HEK293 (cell line): Measurements from ENCODE around the gene ARHGDIG.
"Not testable (repeated sequence)": the region's sequence is repeated elsewhere in the genome, so short reads cannot be mapped to it uniquely, and the experiment has no call there.

ENCODE experiments used
- ATF2 ChIP-seq: fragments of 450-650 bp; formaldehyde crosslinking; IDR thresholded peaks from 2 replicates; pipeline ENCODE4 v1.5.1; 2016; ENCODE audit warnings: missing biosample characterization, missing genetic modification characterization, low read depth
- CTCF ChIP-seq: fragments of 450-650 bp; formaldehyde crosslinking; IDR thresholded peaks from 2 replicates; pipeline ENCODE4 v1.5.1; 2016; ENCODE audit warnings: missing biosample characterization, missing genetic modification characterization
- HOXA7 ChIP-seq: sonication (generic); formaldehyde crosslinking; IDR thresholded peaks from 2 replicates; pipeline ENCODE4 v1.8.1; 2022; ENCODE audit warnings: missing genetic modification reagents, borderline replicate concordance
- MEIS1 ChIP-seq: sonication (generic); formaldehyde crosslinking; IDR thresholded peaks from 2 replicates; pipeline ENCODE4 v1.8.1; 2022; ENCODE audit warnings: missing genetic modification reagents, mild to moderate bottlenecking, borderline replicate concordance
- REST ChIP-seq: fragments of 450-650 bp; formaldehyde crosslinking; IDR thresholded peaks from 2 replicates; pipeline ENCODE4 v1.5.1; 2016; ENCODE audit warnings: missing biosample characterization, missing genetic modification characterization
- ZNF10 ChIP-seq: fragments of 450-650 bp; formaldehyde crosslinking; IDR thresholded peaks from 2 replicates; pipeline ENCODE4 v1.5.1; 2017; ENCODE audit warnings: missing biosample characterization, missing genetic modification characterization
- ZNF23 ChIP-seq: fragments of 450-650 bp; formaldehyde crosslinking; IDR thresholded peaks from 2 replicates; pipeline ENCODE4 v1.5.1; 2016; ENCODE audit warnings: missing biosample characterization, missing genetic modification characterization, borderline replicate concordance
- ZNF423 ChIP-seq: fragments of 450-650 bp; formaldehyde crosslinking; IDR thresholded peaks from 2 replicates; pipeline ENCODE4 v1.5.1; 2016; ENCODE audit warnings: missing biosample characterization, missing genetic modification characterization
- ZNF530 ChIP-seq: fragments of 450-650 bp; formaldehyde crosslinking; IDR thresholded peaks from 2 replicates; pipeline ENCODE4 v1.5.1; 2016; ENCODE audit warnings: low read depth, missing biosample characterization, missing genetic modification characterization
- ZNF561 ChIP-seq: fragments of 450-650 bp; IDR thresholded peaks from 2 replicates; pipeline ENCODE4 v1.5.1; 2018; ENCODE audit warnings: missing biosample characterization, missing genetic modification characterization, borderline replicate concordance
- ZNF629 ChIP-seq: fragments of 450-650 bp; formaldehyde crosslinking; IDR thresholded peaks from 2 replicates; pipeline ENCODE4 v1.5.1; 2017; ENCODE audit warnings: missing biosample characterization, missing genetic modification characterization
- ZNF707 ChIP-seq: fragments of 450-650 bp; formaldehyde crosslinking; IDR thresholded peaks from 2 replicates; pipeline ENCODE4 v1.5.1; 2016; ENCODE audit warnings: missing biosample characterization, missing genetic modification characterization
- ZNF777 ChIP-seq: fragments of 450-650 bp; formaldehyde crosslinking; IDR thresholded peaks from 2 replicates; pipeline ENCODE4 v1.5.1; 2017; ENCODE audit warnings: missing biosample characterization, missing genetic modification characterization, borderline replicate concordance

- TF ChIP-seq MEIS1; REST; ZNF629; ZNF530; ATF2; CTCF (tag by site-specific recombination); ZNF561 (tag by site-specific recombination); HOXA7 (CRISPR knock-in tag); ZNF707; ZNF10; ZNF777; ZNF423 (tag by site-specific recombination); ZNF23: not testable (repeated sequence)
Measured at GRCh38 chr16:331181-331814, 50.9 kb downstream of the ARHGDIG start.
